Activated B cell treated with CpG ODN at 0.5 μM for 24 hours (primary cell): Measurements from ENCODE around the gene OAS2. TPM values are rescaled to one million over a fixed set of nuclear protein-coding genes. Genes with fewer than 3 reads are reported as not detected.
"Not testable (repeated sequence)": the region's sequence is repeated elsewhere in the genome, so short reads cannot be mapped to it uniquely, and the experiment has no call there.

Experiments used
- ATAC-seq: fragments of 200-7000 bp; cut with Tn5 transposase; one replicate; pipeline ENCODE4 v1.10.0; 2021; ENCODE audit warnings: low read depth, mild to moderate bottlenecking, moderate library complexity
- CTCF ChIA-PET: fragments of 350-600 bp; sonication (Branson Sonifier 250); formaldehyde crosslinking; loops from one replicate; lab custom pipeline; 2021; ENCODE audit warnings: antibody characterized with exemption; lab: Charles Lee
- POLR2A ChIA-PET: fragments of 350-600 bp; sonication (Branson Sonifier 250); formaldehyde crosslinking; loops from one replicate; lab custom pipeline; 2021; ENCODE audit warnings: antibody characterized with exemption; lab: Charles Lee
- DNase-seq: peaks from one replicate; pipeline ENCODE4 v3.0.0; 2022
- H3K27ac Mint-ChIP-seq: one replicate; pipeline ENCODE4 v1.8.0; 2020; ENCODE audit warnings: mixed read lengths
- H3K27me3 Mint-ChIP-seq: one replicate; pipeline ENCODE4 v1.8.0; 2021; ENCODE audit warnings: mixed read lengths
- H3K36me3 Mint-ChIP-seq: one replicate; pipeline ENCODE4 v1.8.0; 2021; ENCODE audit warnings: low read depth, mixed read lengths
- H3K4me1 Mint-ChIP-seq: one replicate; pipeline ENCODE4 v1.8.0; 2021; ENCODE audit warnings: mixed read lengths
- H3K4me3 Mint-ChIP-seq: one replicate; pipeline ENCODE4 v1.8.0; 2020; ENCODE audit warnings: mild to moderate bottlenecking, mixed read lengths
- H3K9me3 Mint-ChIP-seq: one replicate; pipeline ENCODE4 v1.8.0; 2020; ENCODE audit warnings: mixed read lengths
- intact Hi-C: fragments of 100-400 bp; cut with micrococcal nuclease; formaldehyde crosslinking; loops from one replicate; pipeline ENCODE4 v1.15.1; 2024
- total RNA-seq: library from RNA; stranded (reverse); gene quantifications from 2 replicates; pipeline ENCODE4 v1.2.3, GENCODE V29; 2022
- TF ChIP-seq, protein P1 (sequence below): fragments of 200-600 bp; IDR thresholded peaks from one replicate; pipeline ENCODE4 v1.8.0; 2022; ENCODE audit warnings: antibody characterized with exemption, mild to moderate bottlenecking

OAS2 gene
- total RNA-seq, 1 donor from 2014 or later: 51.9 TPM

DNA sequence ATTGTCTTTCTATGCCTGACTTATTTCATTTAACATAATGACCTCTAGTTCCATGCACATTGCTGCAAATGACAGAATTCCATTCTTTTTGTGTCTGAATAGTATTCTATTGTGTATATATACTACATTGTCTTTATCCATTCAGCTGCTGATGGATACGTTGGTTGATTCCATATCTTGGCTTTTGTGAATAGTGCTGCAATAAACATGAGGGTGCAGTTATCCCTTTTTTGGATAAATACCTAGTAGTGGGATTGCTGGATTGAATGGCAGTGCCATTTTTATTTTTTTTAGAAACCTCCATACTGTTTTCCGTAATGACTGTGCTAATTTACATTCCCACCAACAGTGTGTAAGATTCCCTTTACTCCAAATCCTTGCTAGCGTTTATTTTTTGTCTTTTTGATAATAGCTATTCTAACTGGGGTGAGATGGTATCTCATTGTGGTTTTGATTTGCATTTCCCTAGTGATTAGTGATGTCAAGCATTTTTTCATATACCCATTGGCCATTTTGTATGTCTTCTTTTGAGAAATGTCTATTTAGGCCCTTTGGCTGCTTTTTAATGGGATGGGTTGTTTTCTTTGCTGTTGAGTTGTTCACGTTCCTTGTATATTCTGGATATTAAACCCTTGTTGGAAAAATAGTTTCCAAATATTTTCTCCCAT, 2.3 kb downstream of the OAS2 start:
- Mint-ChIP-seq H3K27me3 (no peaks in the 10 kb centered on the region), H3K4me1 (peaks cover 66% of the 10 kb centered on the region), H3K27ac (peak overlapping the region; percentile 25), H3K9me3 (peaks cover 16% of the 10 kb centered on the region), H3K4me3 (peak overlapping the region; percentile 96), H3K36me3 (peaks cover 43% of the 10 kb centered on the region)
- DNase-seq (no peak), ATAC-seq (no peak)
- ChIA-PET POLR2A (interaction anchor here (0.6 to 3.5 kb wide), 5 partner anchors 11 to 249 kb away, joined by 3 to 33 read pairs (median 4); partner anchors contain the start of gene OAS1), CTCF (interaction anchor here (0.9 to 4.2 kb wide), 2 partner anchors 12 to 81 kb away, joined by 4 to 31 read pairs; no protein-coding TSS in a partner anchor)
- intact Hi-C loops: no loop called here
- TF ChIP-seq, protein P1, sequence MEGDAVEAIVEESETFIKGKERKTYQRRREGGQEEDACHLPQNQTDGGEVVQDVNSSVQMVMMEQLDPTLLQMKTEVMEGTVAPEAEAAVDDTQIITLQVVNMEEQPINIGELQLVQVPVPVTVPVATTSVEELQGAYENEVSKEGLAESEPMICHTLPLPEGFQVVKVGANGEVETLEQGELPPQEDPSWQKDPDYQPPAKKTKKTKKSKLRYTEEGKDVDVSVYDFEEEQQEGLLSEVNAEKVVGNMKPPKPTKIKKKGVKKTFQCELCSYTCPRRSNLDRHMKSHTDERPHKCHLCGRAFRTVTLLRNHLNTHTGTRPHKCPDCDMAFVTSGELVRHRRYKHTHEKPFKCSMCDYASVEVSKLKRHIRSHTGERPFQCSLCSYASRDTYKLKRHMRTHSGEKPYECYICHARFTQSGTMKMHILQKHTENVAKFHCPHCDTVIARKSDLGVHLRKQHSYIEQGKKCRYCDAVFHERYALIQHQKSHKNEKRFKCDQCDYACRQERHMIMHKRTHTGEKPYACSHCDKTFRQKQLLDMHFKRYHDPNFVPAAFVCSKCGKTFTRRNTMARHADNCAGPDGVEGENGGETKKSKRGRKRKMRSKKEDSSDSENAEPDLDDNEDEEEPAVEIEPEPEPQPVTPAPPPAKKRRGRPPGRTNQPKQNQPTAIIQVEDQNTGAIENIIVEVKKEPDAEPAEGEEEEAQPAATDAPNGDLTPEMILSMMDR: no peak

DNA sequence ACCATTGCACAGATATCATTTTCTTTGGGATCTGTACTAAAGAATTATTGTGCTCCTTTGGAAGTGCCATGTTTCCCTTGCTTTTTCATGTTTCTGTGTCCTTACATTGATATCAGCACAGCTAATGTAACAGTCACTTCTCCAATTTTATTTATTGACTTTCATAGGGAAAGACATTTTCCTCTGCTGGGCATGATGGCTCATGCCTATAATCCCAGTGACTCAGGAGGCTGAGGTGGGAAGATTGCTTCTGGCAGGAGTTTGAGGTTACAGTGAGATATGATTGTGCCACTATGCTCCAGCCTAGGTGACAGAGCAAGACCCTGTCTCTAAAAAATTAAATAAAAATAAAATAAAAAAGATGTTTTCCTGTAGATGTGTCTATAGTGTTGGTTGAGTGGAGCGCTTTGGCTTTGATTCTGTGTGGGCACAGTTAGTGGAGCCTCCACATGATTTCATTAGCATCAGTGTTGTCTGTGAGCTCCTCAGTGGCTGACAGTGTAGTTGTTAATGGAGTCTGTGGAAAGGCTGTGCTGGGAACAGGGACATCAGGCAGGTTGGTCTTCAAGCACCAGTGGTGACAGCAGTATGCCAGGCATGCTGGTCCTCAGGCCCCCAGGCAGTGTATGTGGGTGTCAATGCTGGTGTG, 7.4 kb downstream of the OAS2 start:
- ChIA-PET POLR2A (no interaction called here), CTCF (no interaction called here)
- peaks cover 16% of the 10 kb centered on the region for H3K9me3 Mint-ChIP-seq
- H3K4me3 Mint-ChIP-seq: no peak overlapping the region
- no peaks in the 10 kb centered on the region for H3K27me3 Mint-ChIP-seq
- peaks cover 72% of the 10 kb centered on the region for H3K4me1 Mint-ChIP-seq
- intact Hi-C loops: no loop called here
- TF ChIP-seq, protein P1: no peak
- no peak for DNase-seq
- no peak for ATAC-seq
- peak overlapping the region; percentile 68 for H3K27ac Mint-ChIP-seq
- peaks cover 78% of the 10 kb centered on the region for H3K36me3 Mint-ChIP-seq

DNA sequence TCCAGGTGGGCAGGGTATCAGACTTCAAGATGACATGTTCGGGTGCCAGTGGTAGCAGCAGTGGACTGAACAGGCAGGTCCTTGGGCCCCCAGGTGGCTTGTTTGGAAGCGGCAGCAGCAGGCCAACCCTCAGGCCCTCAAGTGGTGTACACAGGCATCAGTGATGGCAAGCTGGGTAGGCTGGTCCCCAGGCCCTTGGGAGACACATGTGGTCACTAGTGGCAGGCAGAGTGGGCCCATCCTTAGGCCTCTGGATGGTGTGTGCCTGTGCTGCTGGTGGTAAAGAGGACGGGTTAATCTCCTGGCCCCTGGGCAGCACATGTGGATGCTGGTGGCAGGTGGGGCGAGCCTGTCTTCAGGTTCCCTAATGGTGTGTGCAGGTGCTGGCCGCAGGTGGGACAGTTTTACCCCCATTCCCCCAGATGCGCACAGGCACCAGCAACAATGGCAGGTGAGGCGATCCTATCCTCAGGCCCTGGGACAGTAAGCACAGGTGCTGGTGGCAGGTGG, 8.0 kb downstream of the OAS2 start:
- no peak for DNase-seq
- Mint-ChIP-seq H3K4me3 (no peak overlapping the region), H3K27me3 (no peaks in the 10 kb centered on the region), H3K9me3 (peaks cover 16% of the 10 kb centered on the region), H3K27ac (peak overlapping the region; percentile 68), H3K4me1 (peaks cover 66% of the 10 kb centered on the region), H3K36me3 (peaks cover 84% of the 10 kb centered on the region)
- intact Hi-C loops: no loop called here
- POLR2A ChIA-PET: no interaction called here
- CTCF ChIA-PET: no interaction called here
- TF ChIP-seq, protein P1: no peak
- ATAC-seq: no peak

DNA sequence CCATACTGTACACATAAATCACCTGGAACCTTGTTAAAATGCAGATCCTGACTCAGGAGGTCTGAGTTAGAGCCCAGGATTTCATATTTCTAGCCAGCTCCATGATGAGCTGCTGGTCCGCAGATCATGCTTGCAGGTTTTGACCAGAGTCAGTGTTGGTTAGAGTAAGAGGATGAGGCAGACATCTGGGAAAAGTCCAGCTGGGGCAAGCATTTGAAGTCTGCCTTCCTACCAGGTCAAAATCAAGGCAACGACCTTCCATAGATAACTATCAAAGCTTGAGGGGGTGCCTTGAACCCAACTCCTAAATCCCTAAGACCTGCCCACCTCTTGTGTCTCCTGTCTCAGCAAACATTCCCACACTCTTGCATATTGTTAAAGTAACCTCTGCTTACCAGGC, 9.2 kb downstream of the OAS2 start:
- Mint-ChIP-seq H3K27me3 (no peaks in the 10 kb centered on the region), H3K9me3 (peaks cover 9% of the 10 kb centered on the region), H3K27ac (peak overlapping the region; percentile 83), H3K4me1 (peaks cover 58% of the 10 kb centered on the region), H3K4me3 (no peak overlapping the region), H3K36me3 (peaks cover 83% of the 10 kb centered on the region)
- intact Hi-C loops: no loop called here
- TF ChIP-seq, protein P1: no peak
- POLR2A ChIA-PET: interaction anchor here (1.9 kb wide), 1 partner anchor 9 kb away, joined by 22 read pairs; the partner anchor contains the start of gene OAS2
- DNase-seq (no peak), ATAC-seq (no peak)
- CTCF ChIA-PET: no interaction called here

DNA sequence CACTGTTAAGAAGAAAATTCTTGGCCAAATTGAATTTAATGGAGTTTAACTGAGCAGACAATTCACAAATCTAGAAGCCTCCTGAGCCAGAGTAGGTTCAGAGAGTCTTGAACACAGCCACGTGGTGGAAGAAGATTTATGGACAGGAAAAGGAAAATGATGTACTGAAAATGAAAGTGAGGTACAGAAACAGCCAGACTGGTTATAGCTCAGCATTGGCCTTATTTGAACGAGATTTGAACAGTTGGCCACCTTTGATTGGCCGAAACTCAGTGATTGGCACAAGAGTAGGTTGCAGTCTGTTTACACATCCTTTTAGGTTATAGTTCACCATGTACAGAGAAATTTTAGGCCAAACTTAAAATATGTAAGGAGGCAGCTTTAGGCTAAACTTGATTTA, 9.9 kb downstream of the OAS2 start:
- TF ChIP-seq, protein P1: no peak
- H3K4me1 Mint-ChIP-seq: peaks cover 58% of the 10 kb centered on the region
- POLR2A ChIA-PET: interaction anchor here (0.7 to 1.9 kb wide), 2 partner anchors 10 kb away, joined by 3 to 22 read pairs; partner anchors contain the start of gene OAS2
- intact Hi-C loops: loop anchor here (1.0 kb wide), 1 partner anchor 10 kb away; the partner anchor contains the start of gene OAS2
- no peak overlapping the region for H3K4me3 Mint-ChIP-seq
- H3K36me3 Mint-ChIP-seq: peaks cover 83% of the 10 kb centered on the region
- H3K27me3 Mint-ChIP-seq: no peaks in the 10 kb centered on the region
- ATAC-seq: peak; percentile 72
- DNase-seq: no peak
- peaks cover 9% of the 10 kb centered on the region for H3K9me3 Mint-ChIP-seq
- peak overlapping the region; percentile 83 for H3K27ac Mint-ChIP-seq
- CTCF ChIA-PET: interaction anchor here (0.7 kb wide), 1 partner anchor 10 kb away, joined by 3 read pairs; the partner anchor contains the start of gene OAS2

DNA sequence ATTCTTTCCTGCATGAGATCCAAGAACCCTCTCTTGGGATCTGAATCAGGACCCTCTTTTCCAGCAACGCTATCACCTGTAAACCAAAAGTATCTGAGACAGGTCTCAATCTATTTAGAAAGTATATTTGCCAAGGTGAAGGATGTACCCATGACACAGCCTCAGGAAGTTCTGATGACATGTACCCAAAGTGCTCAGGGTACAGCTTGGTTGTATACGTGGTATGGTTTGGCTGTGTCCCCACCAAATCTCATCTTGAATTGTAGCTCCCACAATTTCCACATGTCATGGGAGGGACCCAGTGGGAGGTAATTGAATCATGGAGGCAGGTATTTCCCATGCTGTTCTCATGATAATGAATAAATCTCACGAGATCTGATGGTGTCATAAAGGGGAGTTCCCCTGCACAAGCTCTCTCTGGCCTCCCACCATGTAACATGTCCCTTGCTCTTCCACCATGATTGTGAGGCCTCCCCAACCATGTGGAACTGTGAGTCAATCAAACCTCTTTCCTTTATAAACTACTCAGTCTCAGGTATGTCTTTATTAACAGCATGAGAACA, 10.6 kb downstream of the OAS2 start:
- ChIA-PET CTCF (interaction anchor here (0.6 to 1.7 kb wide), 3 partner anchors 11 to 40 kb away, joined by 3 to 5 read pairs (median 4); partner anchors contain the start of gene OAS2), POLR2A (interaction anchor here (0.7 to 4.8 kb wide), 3 partner anchors 10 kb away, joined by 3 to 33 read pairs (median 22); partner anchors contain the start of gene OAS2)
- peaks cover 82% of the 10 kb centered on the region for H3K36me3 Mint-ChIP-seq
- peaks cover 53% of the 10 kb centered on the region for H3K4me1 Mint-ChIP-seq
- not testable (repeated sequence) for H3K4me3 Mint-ChIP-seq, ATAC-seq, H3K9me3 Mint-ChIP-seq, H3K27me3 Mint-ChIP-seq, DNase-seq
- intact Hi-C loops: loop anchor here (1.0 kb wide), 1 partner anchor 11 kb away; the partner anchor contains the start of gene OAS2
- H3K27ac Mint-ChIP-seq: peak overlapping the region; percentile 83
